Measurements from ENCODE around the gene ARHGAP5.

ARHGAP5 gene

DNA sequence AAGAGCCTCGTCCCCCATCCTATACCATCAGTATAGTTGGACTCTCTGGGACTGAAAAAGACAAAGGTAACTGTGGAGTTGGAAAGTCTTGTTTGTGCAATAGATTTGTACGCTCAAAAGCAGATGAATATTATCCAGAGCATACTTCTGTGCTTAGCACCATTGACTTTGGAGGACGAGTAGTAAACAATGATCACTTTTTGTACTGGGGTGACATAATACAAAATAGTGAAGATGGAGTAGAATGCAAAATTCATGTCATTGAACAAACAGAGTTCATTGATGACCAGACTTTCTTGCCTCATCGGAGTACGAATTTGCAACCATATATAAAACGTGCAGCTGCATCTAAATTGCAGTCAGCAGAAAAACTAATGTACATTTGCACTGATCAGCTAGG, 13.6 kb downstream of the ARHGAP5 start:
- Histone ChIP-seq H3K4me1 (ENCODE audit: insufficient read depth, low read length) (peaks cover 15% of the 10 kb centered on the region), H3K4me3 (ENCODE audit: low read depth in 1 of 2, low read length in 2 of 2) (no peak overlapping the region), H3K36me3 (ENCODE audit: insufficient read depth, low read length) (peaks cover 19% of the 10 kb centered on the region), H3K9me3 (ENCODE audit: low read length) (no peaks in the 10 kb centered on the region), H3K27me3 (ENCODE audit: control insufficient read depth in 1 of 2, insufficient read depth in 2 of 2, low read length in 2 of 2) (no peaks in the 10 kb centered on the region), H3K9ac (ENCODE audit: low read length) (no peak overlapping the region), H3K27ac (ENCODE audit: low read depth, low read length) (no peak overlapping the region)

- no peak overlapping the region for H3K4me3 ChIP-seq (ENCODE audit: low read depth in 1 of 2, low read length in 2 of 2)
- H3K9me3 ChIP-seq (ENCODE audit: low read length) = no peaks in the 10 kb centered on the region
- peaks cover 17% of the 10 kb centered on the region for H3K4me1 ChIP-seq (ENCODE audit: insufficient read depth, low read length)
- H3K9ac ChIP-seq (ENCODE audit: low read length) = no peak overlapping the region
- no peaks in the 10 kb centered on the region for H3K36me3 ChIP-seq (ENCODE audit: insufficient read depth, low read length)
- no peaks in the 10 kb centered on the region for H3K27me3 ChIP-seq (ENCODE audit: control insufficient read depth in 1 of 2, insufficient read depth in 2 of 2, low read length in 2 of 2)
- no peak overlapping the region for H3K27ac ChIP-seq (ENCODE audit: low read depth, low read length)
These were observed 22.4 kb downstream of the ARHGAP5 start for GRCh38 chr14:32099473-32099872.

- Histone ChIP-seq H3K27ac (ENCODE audit: low read depth, low read length) (no peak overlapping the region), H3K4me3 (ENCODE audit: low read depth in 1 of 2, low read length in 2 of 2) (no peak overlapping the region), H3K9me3 (ENCODE audit: low read length) (no peaks in the 10 kb centered on the region), H3K4me1 (ENCODE audit: insufficient read depth, low read length) (peaks cover 24% of the 10 kb centered on the region), H3K27me3 (ENCODE audit: control insufficient read depth in 1 of 2, insufficient read depth in 2 of 2, low read length in 2 of 2) (no peaks in the 10 kb centered on the region), H3K36me3 (ENCODE audit: insufficient read depth, low read length) (no peaks in the 10 kb centered on the region), H3K9ac (ENCODE audit: low read length) (no peak overlapping the region)
These were observed 23.1 kb downstream of the ARHGAP5 start for GRCh38 chr14:32100175-32100574.

GRCh38 chr14:32102152-32102787, 25.2 kb downstream of the ARHGAP5 start:
- Histone ChIP-seq H3K9ac (ENCODE audit: low read length) (no peak overlapping the region), H3K4me3 (ENCODE audit: low read depth in 1 of 2, low read length in 2 of 2) (no peak overlapping the region), H3K27me3 (ENCODE audit: control insufficient read depth in 1 of 2, insufficient read depth in 2 of 2, low read length in 2 of 2) (no peaks in the 10 kb centered on the region), H3K9me3 (ENCODE audit: low read length) (no peaks in the 10 kb centered on the region), H3K27ac (ENCODE audit: low read depth, low read length) (no peak overlapping the region), H3K4me1 (ENCODE audit: insufficient read depth, low read length) (peaks cover 28% of the 10 kb centered on the region), H3K36me3 (ENCODE audit: insufficient read depth, low read length) (no peaks in the 10 kb centered on the region)

DNA sequence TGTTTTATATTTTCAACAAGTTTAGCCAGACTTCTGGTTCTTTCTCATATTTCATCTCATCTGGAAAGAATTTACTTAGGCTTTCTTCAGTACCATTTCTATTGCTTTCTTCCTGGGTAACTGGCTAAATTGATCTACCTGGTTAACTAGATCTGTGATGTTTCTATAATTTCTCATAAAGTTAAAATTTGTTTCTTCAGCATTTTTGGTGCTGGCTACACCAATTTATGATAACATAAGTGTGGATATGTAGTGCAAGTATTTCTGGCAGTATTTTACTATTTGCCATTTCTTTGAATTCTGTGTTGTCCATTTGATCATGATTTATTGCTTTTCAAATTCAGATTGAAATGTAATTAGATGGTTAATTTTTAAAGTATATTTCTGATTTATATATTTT, 25.9 kb downstream of the ARHGAP5 start:
- Histone ChIP-seq H3K9ac (ENCODE audit: low read length) (no peak overlapping the region), H3K27ac (ENCODE audit: low read depth, low read length) (no peak overlapping the region), H3K4me1 (ENCODE audit: insufficient read depth, low read length) (peaks cover 32% of the 10 kb centered on the region), H3K9me3 (ENCODE audit: low read length) (no peaks in the 10 kb centered on the region), H3K36me3 (ENCODE audit: insufficient read depth, low read length) (no peaks in the 10 kb centered on the region), H3K4me3 (ENCODE audit: low read depth in 1 of 2, low read length in 2 of 2) (no peak overlapping the region), H3K27me3 (ENCODE audit: control insufficient read depth in 1 of 2, insufficient read depth in 2 of 2, low read length in 2 of 2) (no peaks in the 10 kb centered on the region)

DNA sequence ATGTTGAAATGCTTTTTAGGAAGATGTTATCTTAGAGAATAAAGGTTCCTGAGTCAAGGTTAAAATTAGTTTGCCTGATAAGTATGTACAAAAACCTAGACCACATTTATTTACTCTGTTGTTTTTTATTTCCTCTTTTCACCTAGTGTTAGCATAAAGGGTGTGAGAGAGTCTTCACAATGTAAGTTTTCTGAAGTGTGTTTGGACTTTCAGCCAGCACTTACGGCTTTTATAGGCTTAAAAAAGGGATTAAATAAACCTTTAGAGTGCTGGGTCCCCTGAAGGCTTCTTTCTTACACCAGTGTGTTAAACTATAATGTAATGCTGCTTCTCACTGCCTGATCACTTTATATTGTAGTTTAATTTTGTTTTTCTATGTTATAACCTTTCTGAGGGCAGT, 27.2 kb downstream of the ARHGAP5 start:
- Histone ChIP-seq H3K27ac (ENCODE audit: low read depth, low read length) (no peak overlapping the region), H3K9ac (ENCODE audit: low read length) (no peak overlapping the region), H3K36me3 (ENCODE audit: insufficient read depth, low read length) (no peaks in the 10 kb centered on the region), H3K27me3 (ENCODE audit: control insufficient read depth in 1 of 2, insufficient read depth in 2 of 2, low read length in 2 of 2) (no peaks in the 10 kb centered on the region), H3K9me3 (ENCODE audit: low read length) (no peaks in the 10 kb centered on the region), H3K4me3 (ENCODE audit: low read depth in 1 of 2, low read length in 2 of 2) (no peak overlapping the region), H3K4me1 (ENCODE audit: insufficient read depth, low read length) (peaks cover 27% of the 10 kb centered on the region)

- H3K27ac ChIP-seq (ENCODE audit: low read depth, low read length) = no peak overlapping the region
- no peaks in the 10 kb centered on the region for H3K27me3 ChIP-seq (ENCODE audit: control insufficient read depth in 1 of 2, insufficient read depth in 2 of 2, low read length in 2 of 2)
- H3K9me3 ChIP-seq (ENCODE audit: low read length) = no peaks in the 10 kb centered on the region
- no peak overlapping the region for H3K4me3 ChIP-seq (ENCODE audit: low read depth in 1 of 2, low read length in 2 of 2)
- peaks cover 28% of the 10 kb centered on the region for H3K4me1 ChIP-seq (ENCODE audit: insufficient read depth, low read length)
- H3K9ac ChIP-seq (ENCODE audit: low read length) = no peak overlapping the region
- H3K36me3 ChIP-seq (ENCODE audit: insufficient read depth, low read length) = no peaks in the 10 kb centered on the region
These were observed 27.7 kb downstream of the ARHGAP5 start for GRCh38 chr14:32104803-32105202.

GRCh38 chr14:32109676-32110547, 32.8 kb downstream of the ARHGAP5 start:
- Histone ChIP-seq H3K9ac (ENCODE audit: low read length) (no peak overlapping the region), H3K4me1 (ENCODE audit: insufficient read depth, low read length) (peaks cover 18% of the 10 kb centered on the region), H3K27me3 (ENCODE audit: control insufficient read depth in 1 of 2, insufficient read depth in 2 of 2, low read length in 2 of 2) (no peaks in the 10 kb centered on the region), H3K9me3 (ENCODE audit: low read length) (no peaks in the 10 kb centered on the region), H3K36me3 (ENCODE audit: insufficient read depth, low read length) (no peaks in the 10 kb centered on the region), H3K4me3 (ENCODE audit: low read depth in 1 of 2, low read length in 2 of 2) (no peak overlapping the region), H3K27ac (ENCODE audit: low read depth, low read length) (no peak overlapping the region)

- Histone ChIP-seq H3K27me3 (ENCODE audit: control insufficient read depth in 1 of 2, insufficient read depth in 2 of 2, low read length in 2 of 2) (no peaks in the 10 kb centered on the region), H3K9me3 (ENCODE audit: low read length) (no peaks in the 10 kb centered on the region), H3K4me1 (ENCODE audit: insufficient read depth, low read length) (peaks cover 15% of the 10 kb centered on the region), H3K36me3 (ENCODE audit: insufficient read depth, low read length) (no peaks in the 10 kb centered on the region), H3K4me3 (ENCODE audit: low read depth in 1 of 2, low read length in 2 of 2) (no peak overlapping the region), H3K9ac (ENCODE audit: low read length) (no peak overlapping the region), H3K27ac (ENCODE audit: low read depth, low read length) (no peak overlapping the region)
These were observed 33.4 kb downstream of the ARHGAP5 start for GRCh38 chr14:32110548-32110896.

GRCh38 chr14:32121536-32121935, 44.4 kb downstream of the ARHGAP5 start:
- Histone ChIP-seq H3K36me3 (ENCODE audit: insufficient read depth, low read length) (no peaks in the 10 kb centered on the region), H3K9me3 (ENCODE audit: low read length) (no peaks in the 10 kb centered on the region), H3K9ac (ENCODE audit: low read length) (no peak overlapping the region), H3K4me3 (ENCODE audit: low read depth in 1 of 2, low read length in 2 of 2) (no peak overlapping the region), H3K27me3 (ENCODE audit: control insufficient read depth in 1 of 2, insufficient read depth in 2 of 2, low read length in 2 of 2) (no peaks in the 10 kb centered on the region), H3K27ac (ENCODE audit: low read depth, low read length) (no peak overlapping the region), H3K4me1 (ENCODE audit: insufficient read depth, low read length) (peaks cover 13% of the 10 kb centered on the region)

DNA sequence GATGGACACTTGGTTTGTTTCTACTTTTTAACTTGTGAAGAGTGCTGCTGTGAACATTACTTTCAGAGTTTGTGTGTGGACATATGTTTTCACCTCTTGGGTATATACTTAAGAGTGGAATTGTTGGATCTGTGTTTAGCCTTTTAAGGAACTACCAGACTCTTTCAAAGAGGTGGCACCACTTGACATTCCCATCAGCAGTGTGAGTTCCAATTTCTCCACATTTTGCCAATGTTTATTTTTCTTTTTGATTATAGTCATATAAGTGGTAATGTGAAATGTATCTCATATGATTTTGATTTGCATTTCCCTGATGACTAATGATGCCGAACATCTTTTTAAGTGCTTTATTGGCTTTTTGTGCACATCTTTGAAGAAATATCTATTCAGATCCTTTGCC, 44.8 kb downstream of the ARHGAP5 start:
- Histone ChIP-seq H3K9me3 (ENCODE audit: low read length) (no peaks in the 10 kb centered on the region), H3K9ac (ENCODE audit: low read length) (no peak overlapping the region), H3K27ac (ENCODE audit: low read depth, low read length) (no peak overlapping the region), H3K27me3 (ENCODE audit: control insufficient read depth in 1 of 2, insufficient read depth in 2 of 2, low read length in 2 of 2) (no peaks in the 10 kb centered on the region), H3K36me3 (ENCODE audit: insufficient read depth, low read length) (no peaks in the 10 kb centered on the region), H3K4me1 (ENCODE audit: insufficient read depth, low read length) (peaks cover 13% of the 10 kb centered on the region), H3K4me3 (ENCODE audit: low read depth in 1 of 2, low read length in 2 of 2) (no peak overlapping the region)
